ENCODE measurements around the gene TNRC6B.
A peak's percentile ranks its signal among the peaks of the same experiment; 100 is the strongest.
"Not testable (repeated sequence)": the region's sequence is repeated elsewhere in the genome, so short reads cannot be mapped to it uniquely, and the experiment has no call there.

Gene TNRC6B

DNA sequence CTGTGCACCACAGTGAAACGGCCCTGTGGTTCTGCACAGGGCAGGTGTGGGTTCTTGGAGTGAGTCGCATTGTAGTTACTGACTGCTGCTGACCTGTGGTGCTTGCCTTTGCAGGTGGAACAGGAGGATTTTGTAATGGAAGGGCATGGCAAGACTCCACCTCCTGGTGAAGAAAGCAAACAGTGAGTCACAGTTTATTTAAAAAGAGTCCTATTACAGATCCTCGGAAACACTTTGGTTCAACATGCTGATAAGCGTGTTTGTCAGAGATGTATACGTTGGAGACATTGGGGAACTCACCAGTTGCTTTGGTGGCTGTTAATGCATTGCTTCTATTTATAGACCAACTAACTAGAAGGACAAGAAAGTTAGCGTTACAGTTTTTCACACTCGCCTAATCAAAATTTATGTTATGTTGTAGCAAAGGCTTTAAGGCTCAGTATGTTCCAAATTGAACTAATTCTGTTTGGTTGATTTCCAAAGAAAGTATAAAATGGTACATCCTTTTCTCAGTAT lies 21.7 kb upstream of the TNRC6B start:
- Histone ChIP-seq H4K20me1 (peaks cover 0 to 8% (median 0%) of the 10 kb centered on the region in 11 experiments; a peak in 1 of 22 replicates), H3K36me3 (peaks cover 0 to 33% (median 15%) of the 10 kb centered on the region in 11 experiments; a peak in 13 of 22 replicates), H3K27ac (peak overlapping the region in 1 of 11 experiments; percentile 52; a peak in 2 of 22 replicates), H3K9me3 (replicated peaks in 1 of 11) (no peaks in the 10 kb centered on the region), H3K4me2 (peak overlapping the region in 3 of 11 experiments; percentile 52 to 65 (median 57); a peak in 6 of 22 replicates), H3K9ac (no peak overlapping the region), H3K4me3 (no peak overlapping the region), H3K4me1 (peaks cover 0 to 35% (median 9%) of the 10 kb centered on the region in 10 experiments; a peak in 15 of 20 replicates), H3K27me3 (no peaks in the 10 kb centered on the region)
- TF ChIP-seq Cebpa-rat (IDR thresholded peaks at IDR 0.05): no peak

DNA sequence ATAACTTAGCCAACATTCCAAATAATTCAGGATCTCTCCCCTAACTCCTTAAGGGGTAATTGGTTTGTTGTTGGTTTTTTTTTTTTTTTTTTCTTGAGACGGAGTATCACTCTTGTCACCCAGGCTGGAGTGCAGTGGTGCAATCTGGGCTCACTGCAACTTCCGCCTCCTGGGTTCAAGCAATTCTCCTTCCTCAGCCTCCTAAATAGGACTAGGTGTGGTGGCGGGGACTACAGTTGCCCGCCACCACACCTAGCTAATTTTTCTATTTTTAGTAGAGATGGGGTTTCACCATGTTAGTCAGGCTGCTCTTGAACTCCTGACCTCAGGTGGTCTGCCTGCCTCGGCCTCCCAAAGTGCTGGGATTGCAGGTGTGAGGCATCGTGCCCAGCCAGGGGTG lies 21.0 kb upstream of the TNRC6B start:
- Histone ChIP-seq H3K36me3 (peaks cover 0 to 33% (median 15%) of the 10 kb centered on the region in 11 experiments; a peak in 13 of 22 replicates), H3K4me2 (peak overlapping the region in 2 of 11 experiments; percentile 57 to 65; a peak in 3 of 22 replicates), H3K4me1 (peaks cover 0 to 35% (median 9%) of the 10 kb centered on the region in 10 experiments; a peak in 15 of 20 replicates), H3K27ac (peak overlapping the region in 1 of 11 experiments; percentile 52; a peak in 2 of 22 replicates)
- not testable (repeated sequence) for H3K27me3 ChIP-seq; H3K9me3 ChIP-seq (replicated peaks in 1 of 11); H3K9ac ChIP-seq; H3K4me3 ChIP-seq; H4K20me1 ChIP-seq

DNA sequence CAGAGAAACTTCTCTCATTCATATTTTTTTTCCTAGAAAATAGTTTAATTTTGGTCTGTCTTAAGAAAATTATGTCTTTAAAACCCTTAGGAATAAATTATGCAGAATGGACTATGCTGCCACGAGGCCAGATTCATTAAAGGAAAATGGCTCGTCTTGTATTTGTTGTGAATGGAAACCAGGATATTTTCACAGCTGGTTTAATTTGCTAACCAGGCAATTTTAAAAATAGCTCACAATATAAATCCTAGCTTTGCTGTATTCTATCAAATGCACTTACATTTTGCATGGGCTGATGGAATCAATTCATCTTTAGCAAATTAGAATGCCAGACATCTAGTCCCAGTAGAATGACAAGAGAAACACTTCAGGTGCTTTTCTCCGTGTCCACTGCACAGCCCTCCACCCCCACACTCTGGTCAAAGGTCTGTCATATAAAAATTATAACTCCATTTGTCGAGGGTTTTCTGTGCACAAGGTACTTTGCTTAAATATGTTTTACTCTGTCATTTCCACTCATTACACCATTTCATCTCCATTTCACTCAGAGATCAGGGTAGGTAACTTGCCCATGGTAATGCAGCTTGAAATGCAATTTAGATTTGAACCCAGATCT lies 20.3 kb upstream of the TNRC6B start:
- no peak for TF ChIP-seq Cebpa-rat (IDR thresholded peaks at IDR 0.05)
- no peaks in the 10 kb centered on the region for H3K27me3 ChIP-seq

DNA sequence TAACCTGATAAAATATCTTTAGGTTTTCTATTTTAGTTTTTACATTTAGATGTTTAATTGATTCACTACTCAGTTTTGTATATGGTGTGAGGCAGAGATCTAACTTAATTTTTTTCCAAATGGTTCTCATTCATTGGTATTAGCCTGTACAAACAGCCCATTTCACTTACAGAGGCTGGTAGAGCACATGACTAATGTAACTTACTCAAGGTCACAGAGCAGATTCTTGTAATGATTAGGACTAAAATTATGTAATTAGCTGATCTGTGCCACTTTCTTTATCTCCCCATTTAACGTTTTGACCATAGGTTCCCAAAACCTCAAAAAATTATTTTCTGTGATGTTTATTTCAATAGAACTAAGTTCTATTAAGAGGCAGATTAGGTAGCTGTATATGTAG lies 16.5 kb upstream of the TNRC6B start:
- H3K9me3 ChIP-seq (replicated peaks in 1 of 11): peaks cover 17 to 28% (median 21%) of the 10 kb centered on the region in 11 experiments
- peaks cover 0 to 14% (median 0%) of the 10 kb centered on the region in 10 experiments; a peak in 7 of 20 replicates for H3K4me1 ChIP-seq
- no peaks in the 10 kb centered on the region for H3K27me3 ChIP-seq
- H3K36me3 ChIP-seq: peaks cover 21 to 69% (median 43%) of the 10 kb centered on the region in 11 experiments
- no peak overlapping the region for H3K27ac ChIP-seq
- H3K4me2 ChIP-seq: no peak overlapping the region
- no peak overlapping the region for H3K4me3 ChIP-seq
- H3K9ac ChIP-seq: no peak overlapping the region
- H4K20me1 ChIP-seq: no peaks in the 10 kb centered on the region; a peak in 1 of 22 replicates
- TF ChIP-seq Cebpa-rat (IDR thresholded peaks at IDR 0.05): no peak

More for the DNA sequence above, 20.3 kb upstream of the TNRC6B start:
- Histone ChIP-seq H4K20me1 (peaks cover 0 to 8% (median 0%) of the 10 kb centered on the region in 11 experiments; a peak in 1 of 22 replicates), H3K4me3 (no peak overlapping the region), H3K9ac (no peak overlapping the region), H3K36me3 (peaks cover 0 to 39% (median 19%) of the 10 kb centered on the region in 11 experiments; a peak in 14 of 22 replicates), H3K4me2 (0 out of 22 replicates have a peak overlapping the region, but pooled peaks of 1 of the 11 experiments have one; percentile 65), H3K4me1 (peaks cover 0 to 35% (median 9%) of the 10 kb centered on the region in 10 experiments; a peak in 15 of 20 replicates), H3K9me3 (replicated peaks in 1 of 11) (no peaks in the 10 kb centered on the region), H3K27ac (no peak overlapping the region)

DNA sequence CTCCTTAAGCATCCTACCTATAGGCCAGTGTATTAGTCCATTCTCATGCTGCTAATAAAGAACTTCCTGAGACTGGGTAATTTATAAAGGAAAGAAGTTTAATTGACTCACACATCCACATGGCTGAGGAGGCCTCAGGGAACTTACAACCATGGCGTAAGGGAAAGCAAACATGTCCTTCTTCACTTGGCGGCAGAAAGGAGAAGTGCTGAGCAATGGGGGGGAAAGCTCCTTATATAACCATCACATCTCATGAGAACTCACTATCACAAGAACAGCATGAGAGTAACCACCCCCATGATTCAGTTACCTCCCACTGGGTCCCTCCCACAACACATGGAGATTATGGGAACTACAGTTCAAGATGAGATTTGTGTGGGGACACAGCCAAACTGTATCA lies 12.2 kb upstream of the TNRC6B start:
- H3K27ac ChIP-seq, H4K20me1 ChIP-seq, H3K4me2 ChIP-seq, H3K9ac ChIP-seq, H3K4me3 ChIP-seq, H3K27me3 ChIP-seq, H3K4me1 ChIP-seq: not testable (repeated sequence)
- Histone ChIP-seq H3K36me3 (peaks cover 18 to 60% (median 41%) of the 10 kb centered on the region in 11 experiments), H3K9me3 (replicated peaks in 1 of 11) (peaks cover 17 to 29% (median 22%) of the 10 kb centered on the region in 11 experiments)

DNA sequence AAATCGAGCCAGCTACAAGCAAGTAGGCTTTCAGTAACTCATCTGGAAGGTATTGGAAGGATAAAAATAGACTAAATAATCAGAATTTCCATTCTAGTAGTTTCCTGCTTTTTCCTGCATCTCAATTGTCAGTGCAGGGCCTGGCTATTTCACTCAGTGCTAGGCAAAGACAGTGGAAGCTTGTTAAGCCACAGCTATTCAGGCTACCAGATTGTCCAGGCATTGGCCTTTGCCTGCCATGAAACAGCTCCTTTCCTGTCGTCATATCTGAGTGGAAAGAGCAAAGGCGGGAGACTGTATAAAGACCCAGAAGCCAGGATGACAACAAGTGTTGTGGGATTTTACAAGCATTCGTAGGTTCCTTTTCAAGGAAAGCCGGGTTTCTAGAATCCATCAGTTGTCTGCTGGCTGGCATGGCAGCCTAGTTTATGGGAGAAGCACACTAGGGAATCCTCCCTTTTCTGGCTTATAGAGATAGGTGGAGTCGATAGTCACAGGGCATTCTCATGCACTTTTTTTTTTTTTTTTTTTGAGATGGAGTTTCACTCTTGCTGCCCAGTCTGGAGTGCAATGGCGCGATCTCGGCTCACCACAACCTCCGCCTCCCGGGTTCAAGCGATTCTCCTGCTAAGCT lies 2.0 kb upstream of the TNRC6B start:
- Histone ChIP-seq H3K27ac (peak overlapping the region in 3 of 11 experiments; percentile 12 to 94 (median 87); a peak in 2 of 22 replicates), H3K36me3 (peaks cover 0 to 5% (median 0%) of the 10 kb centered on the region in 11 experiments; a peak in 1 of 22 replicates), H3K4me3 (no peak overlapping the region), H3K27me3 (no peaks in the 10 kb centered on the region), H3K9me3 (replicated peaks in 1 of 11) (no peaks in the 10 kb centered on the region), H4K20me1 (peaks cover 0 to 18% (median 6%) of the 10 kb centered on the region in 11 experiments; a peak in 6 of 22 replicates), H3K4me2 (peak overlapping the region in 4 of 11 experiments; percentile 12 to 94 (median 62); a peak in 4 of 22 replicates), H3K9ac (no peak overlapping the region), H3K4me1 (peaks cover 28 to 41% (median 36%) of the 10 kb centered on the region in 10 experiments)
- TF ChIP-seq Cebpa-rat (IDR thresholded peaks at IDR 0.05): no peak

DNA sequence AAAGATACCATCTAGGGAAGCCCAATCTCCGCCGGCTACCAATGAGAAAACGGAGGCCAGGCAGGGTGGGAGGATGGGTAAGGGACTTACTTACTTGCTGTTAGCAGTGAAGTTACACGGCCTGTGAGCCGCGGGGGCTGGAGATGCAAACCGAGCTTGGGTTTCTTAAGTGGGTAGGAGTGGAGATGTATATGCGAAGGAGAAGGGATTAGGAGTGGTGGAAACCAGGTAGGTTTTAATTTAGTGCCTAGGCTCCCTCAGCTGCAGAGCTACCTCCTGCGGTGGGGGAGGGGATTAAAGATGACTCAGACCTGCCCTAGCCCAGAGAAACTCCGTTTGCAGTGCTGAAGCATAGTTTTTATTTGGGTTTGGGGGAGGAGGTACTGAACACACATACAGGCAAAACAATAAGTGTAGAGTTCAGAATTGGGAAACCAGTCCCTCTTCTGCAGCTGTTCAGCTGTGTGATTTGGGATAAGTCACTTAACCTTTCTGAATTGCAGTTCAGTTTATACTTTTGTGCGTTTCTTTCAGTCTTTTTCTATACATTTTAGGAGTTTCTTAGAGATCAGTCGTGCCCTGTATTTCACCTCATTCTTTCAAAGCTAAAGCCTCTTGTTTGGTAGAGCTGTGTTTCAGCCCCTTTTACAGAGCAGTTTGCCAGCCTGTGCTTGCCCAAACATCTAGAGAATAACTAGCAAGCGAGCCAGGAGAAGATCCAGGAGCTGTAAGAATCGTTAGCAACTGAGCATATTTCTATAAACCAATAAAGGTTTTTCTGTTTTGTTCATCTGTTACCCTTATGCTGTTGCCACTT lies 596 bp upstream of the TNRC6B start:
- peak overlapping the region; percentile 81 to 95 (median 90) for H3K4me2 ChIP-seq
- H3K4me3 ChIP-seq: peak overlapping the region; percentile 73 to 81 (median 76); a peak in 18 of 20 replicates
- TF ChIP-seq Cebpa-rat (IDR thresholded peaks at IDR 0.05): no peak
- peaks cover 0 to 32% (median 17%) of the 10 kb centered on the region in 11 experiments; a peak in 9 of 22 replicates for H4K20me1 ChIP-seq
- peaks cover 0 to 5% (median 0%) of the 10 kb centered on the region in 11 experiments; a peak in 1 of 22 replicates for H3K36me3 ChIP-seq
- no peaks in the 10 kb centered on the region for H3K9me3 ChIP-seq (replicated peaks in 1 of 11)
- no peaks in the 10 kb centered on the region for H3K27me3 ChIP-seq
- H3K27ac ChIP-seq: peak overlapping the region; percentile 35 to 95 (median 92); a peak in 21 of 22 replicates
- peaks cover 39 to 54% (median 48%) of the 10 kb centered on the region in 10 experiments for H3K4me1 ChIP-seq
- peak overlapping the region; percentile 67 to 95 (median 88) for H3K9ac ChIP-seq

Data from BLaER1 treated with 17β-estradiol and CSF1 and Interleukin-3, amounts not matched to agents 10 nM and 100 nM (cell line).